GM23338 (cell line): ENCODE data around the gene LAPTM5. TPM values are rescaled to one million over a fixed set of nuclear protein-coding genes. Genes with fewer than 3 reads are reported as not detected.

Source experiments
- ATAC-seq: fragments of 200-7000 bp; cut with Tn5 transposase; 3 replicates; pipeline ENCODE4 v1.9.1; 2020
- DNase-seq: peaks from one replicate; pipeline ENCODE4 v3.0.0-alpha.2; 2015; ENCODE audit warnings: low spot score
- H2AFZ ChIP-seq: fragments of 200-600 bp; sonication (generic); 2 replicates; pipeline ENCODE4 v1.8.0; 2016; ENCODE audit warnings: antibody characterized with exemption, mild to moderate bottlenecking, moderate library complexity
- H3F3A ChIP-seq: fragments of 200-600 bp; sonication (generic); replicated peaks from 2 replicates; pipeline ENCODE4 v1.8.0; 2017; ENCODE audit warnings: antibody characterized with exemption, mixed run types, low read depth
- H3K27ac ChIP-seq: fragments of 200-600 bp; sonication (generic); 2 replicates; pipeline ENCODE4 v1.6.1; 2016; ENCODE audit warnings: low read depth
- H3K27me3 ChIP-seq: fragments of 200-600 bp; sonication (generic); 2 replicates; pipeline ENCODE4 v1.8.0; 2016; ENCODE audit warnings: mild to moderate bottlenecking, mixed run types, moderate library complexity; ENCODE audit not compliant: insufficient read depth
- H3K36me3 ChIP-seq: fragments of 200-600 bp; sonication (generic); 2 replicates; pipeline ENCODE4 v1.8.0; 2016; ENCODE audit warnings: mild to moderate bottlenecking; ENCODE audit not compliant: insufficient read depth
- H3K4me1 ChIP-seq: fragments of 200-600 bp; sonication (generic); 2 replicates; pipeline ENCODE4 v1.8.0; 2016; ENCODE audit warnings: mild to moderate bottlenecking, moderate library complexity; ENCODE audit not compliant: insufficient read depth
- H3K4me2 ChIP-seq: fragments of 200-600 bp; sonication (generic); 2 replicates; pipeline ENCODE4 v1.7.1; 2017; ENCODE audit warnings: mixed run types
- H3K4me3 ChIP-seq: fragments of 200-600 bp; sonication (generic); 2 replicates; pipeline ENCODE4 v1.6.1; 2016; ENCODE audit warnings: mixed run types
- H3K79me2 ChIP-seq: fragments of 200-600 bp; sonication (generic); replicated peaks from 2 replicates; pipeline ENCODE4 v1.8.0; 2017; ENCODE audit warnings: mild to moderate bottlenecking; ENCODE audit not compliant: insufficient read depth
- H3K9me2 ChIP-seq: fragments of 200-600 bp; sonication (generic); 2 replicates; pipeline ENCODE4 v1.8.0; 2017; ENCODE audit not compliant: insufficient read depth
- H4K20me1 ChIP-seq: fragments of 200-600 bp; sonication (generic); replicated peaks from 2 replicates; pipeline ENCODE4 v1.8.0; 2017; ENCODE audit warnings: mild to moderate bottlenecking; ENCODE audit not compliant: insufficient read depth
- H3K27ac Mint-ChIP-seq: 2 replicates; pipeline ENCODE4 v1.8.0; 2020; ENCODE audit warnings: inconsistent platforms, mild to moderate bottlenecking, moderate library complexity, mixed read lengths
- H3K27me3 Mint-ChIP-seq: 3 replicates; pipeline ENCODE4 v1.8.0; 2022; ENCODE audit warnings: low read depth, mild to moderate bottlenecking, moderate library complexity, mixed read lengths, inconsistent platforms; ENCODE audit not compliant: insufficient read depth, poor library complexity
- H3K36me3 Mint-ChIP-seq: 3 replicates; pipeline ENCODE4 v1.8.0; 2021; ENCODE audit warnings: low read depth, mild to moderate bottlenecking, inconsistent platforms, moderate library complexity, mixed read lengths
- H3K4me1 Mint-ChIP-seq: 3 replicates; pipeline ENCODE4 v1.8.0; 2020; ENCODE audit warnings: mild to moderate bottlenecking, inconsistent platforms, mixed read lengths
- H3K4me3 Mint-ChIP-seq: 3 replicates; pipeline ENCODE4 v1.8.0; 2021; ENCODE audit warnings: moderate library complexity, mild to moderate bottlenecking, inconsistent platforms, mixed read lengths
- H3K9me3 Mint-ChIP-seq: 3 replicates; pipeline ENCODE4 v1.8.0; 2020; ENCODE audit warnings: moderate library complexity, mild to moderate bottlenecking, inconsistent platforms, mixed read lengths
- EZH2 ChIP-seq: fragments of 200-600 bp; sonication (generic); IDR thresholded peaks from one replicate; pipeline ENCODE4 v1.8.0; 2017; ENCODE audit warnings: antibody characterized with exemption, mild to moderate bottlenecking, low read depth; ENCODE audit not compliant: unreplicated experiment
- JUNB ChIP-seq: IDR thresholded peaks from one replicate; pipeline ENCODE4 v1.6.1; 2016; ENCODE audit warnings: antibody characterized with exemption; ENCODE audit not compliant: unreplicated experiment
- POLR2AphosphoS5 ChIP-seq: IDR thresholded peaks from 2 replicates; pipeline ENCODE4 v1.6.1; 2016; ENCODE audit warnings: antibody characterized with exemption, low read depth
- STAT1 ChIP-seq: IDR thresholded peaks from one replicate; pipeline ENCODE4 v1.6.1; 2016; ENCODE audit warnings: antibody characterized with exemption; ENCODE audit not compliant: unreplicated experiment
- ZNF114 ChIP-seq: fragments of 250-450 bp; sonication (Bioruptor Pico); IDR thresholded peaks from 2 replicates; pipeline ENCODE4 v1.5.0; 2020; ENCODE audit warnings: mild to moderate bottlenecking, moderate library complexity
- polyA plus RNA-seq: library from polyadenylated mRNA; unstranded; fragments of >200 nt; fragmentation: Nextera tagmentation; extraction: Ambion mirVana; gene quantifications from 2 replicates; pipeline ENCODE4 v1.2.1, GENCODE V29; 2016
- total RNA-seq: library from RNA; depleted of rRNA; stranded (reverse); fragments of >200 nt; shearing (Covaris generic); gene quantifications from 2 replicates; pipeline ENCODE4 v1.2.3, GENCODE V29; 2014
- TF ChIP-seq, protein P1 (sequence below): fragments of 250-450 bp; sonication (Bioruptor Pico); IDR thresholded peaks from 2 replicates; pipeline ENCODE4 v1.5.0; 2020; ENCODE audit warnings: mild to moderate bottlenecking, moderate library complexity
- TF ChIP-seq, protein P2 (sequence below): IDR thresholded peaks from 2 replicates; pipeline ENCODE4 v1.6.1; 2016; ENCODE audit warnings: antibody characterized with exemption

LAPTM5 gene
- total and polyA plus RNA-seq, 2 experiments from 2014 or later, result 0.21 TPM; not detected in 1

DNA sequence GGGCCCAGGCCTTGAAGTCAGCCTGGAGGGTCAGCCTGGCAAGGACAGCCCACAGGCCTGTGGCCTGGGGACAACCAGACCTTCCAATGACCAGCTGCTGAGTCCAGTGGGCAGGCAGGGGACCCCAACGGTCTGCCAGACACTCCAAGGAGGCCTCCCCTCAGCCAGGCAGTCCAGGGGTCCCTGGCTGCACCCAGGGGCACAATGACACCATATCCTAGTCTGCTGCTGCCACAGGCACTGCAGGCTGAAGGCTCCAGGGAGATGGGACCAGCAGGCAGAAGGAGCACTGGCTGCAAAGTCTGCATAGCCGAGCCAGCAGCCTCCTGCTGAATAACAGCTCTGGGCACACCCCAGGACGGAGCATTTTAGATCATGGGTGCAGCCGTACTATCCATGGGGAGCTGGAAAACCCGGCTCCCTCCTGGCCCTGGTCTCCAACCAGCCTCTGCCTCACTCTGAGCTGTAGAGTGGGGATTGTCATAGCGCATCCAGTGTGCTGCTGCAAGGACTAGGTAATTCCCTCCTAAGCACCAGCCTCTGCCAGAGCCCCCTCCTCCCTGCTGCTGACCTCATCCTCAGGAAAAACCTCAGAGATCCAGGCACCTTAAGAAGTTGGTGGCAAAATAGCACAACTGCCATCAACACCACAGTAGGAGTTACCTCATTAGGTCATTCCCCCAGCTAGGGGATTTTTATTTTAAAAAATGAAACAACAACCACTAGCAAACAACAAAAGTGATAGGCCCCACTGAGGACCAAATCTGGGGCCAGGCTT, 4.8 kb upstream of the LAPTM5 start:
- Mint-ChIP-seq H3K27me3 (peaks cover 9% of the 10 kb centered on the region), H3K27ac (no peak overlapping the region), H3K36me3 (no peaks in the 10 kb centered on the region), H3K4me3 (no peak overlapping the region), H3K4me1 (peaks cover 8% of the 10 kb centered on the region), H3K9me3 (no peaks in the 10 kb centered on the region)
- no peaks in the 10 kb centered on the region for H3K79me2 ChIP-seq
- no peak overlapping the region for H2AFZ ChIP-seq
- peaks cover 8% of the 10 kb centered on the region; the same call in 1 of the 2 replicates for H3K4me1 ChIP-seq
- H3K27ac ChIP-seq, result no peak overlapping the region
- H3K4me2 ChIP-seq, result no peak overlapping the region
- TF ChIP-seq, protein P1, sequence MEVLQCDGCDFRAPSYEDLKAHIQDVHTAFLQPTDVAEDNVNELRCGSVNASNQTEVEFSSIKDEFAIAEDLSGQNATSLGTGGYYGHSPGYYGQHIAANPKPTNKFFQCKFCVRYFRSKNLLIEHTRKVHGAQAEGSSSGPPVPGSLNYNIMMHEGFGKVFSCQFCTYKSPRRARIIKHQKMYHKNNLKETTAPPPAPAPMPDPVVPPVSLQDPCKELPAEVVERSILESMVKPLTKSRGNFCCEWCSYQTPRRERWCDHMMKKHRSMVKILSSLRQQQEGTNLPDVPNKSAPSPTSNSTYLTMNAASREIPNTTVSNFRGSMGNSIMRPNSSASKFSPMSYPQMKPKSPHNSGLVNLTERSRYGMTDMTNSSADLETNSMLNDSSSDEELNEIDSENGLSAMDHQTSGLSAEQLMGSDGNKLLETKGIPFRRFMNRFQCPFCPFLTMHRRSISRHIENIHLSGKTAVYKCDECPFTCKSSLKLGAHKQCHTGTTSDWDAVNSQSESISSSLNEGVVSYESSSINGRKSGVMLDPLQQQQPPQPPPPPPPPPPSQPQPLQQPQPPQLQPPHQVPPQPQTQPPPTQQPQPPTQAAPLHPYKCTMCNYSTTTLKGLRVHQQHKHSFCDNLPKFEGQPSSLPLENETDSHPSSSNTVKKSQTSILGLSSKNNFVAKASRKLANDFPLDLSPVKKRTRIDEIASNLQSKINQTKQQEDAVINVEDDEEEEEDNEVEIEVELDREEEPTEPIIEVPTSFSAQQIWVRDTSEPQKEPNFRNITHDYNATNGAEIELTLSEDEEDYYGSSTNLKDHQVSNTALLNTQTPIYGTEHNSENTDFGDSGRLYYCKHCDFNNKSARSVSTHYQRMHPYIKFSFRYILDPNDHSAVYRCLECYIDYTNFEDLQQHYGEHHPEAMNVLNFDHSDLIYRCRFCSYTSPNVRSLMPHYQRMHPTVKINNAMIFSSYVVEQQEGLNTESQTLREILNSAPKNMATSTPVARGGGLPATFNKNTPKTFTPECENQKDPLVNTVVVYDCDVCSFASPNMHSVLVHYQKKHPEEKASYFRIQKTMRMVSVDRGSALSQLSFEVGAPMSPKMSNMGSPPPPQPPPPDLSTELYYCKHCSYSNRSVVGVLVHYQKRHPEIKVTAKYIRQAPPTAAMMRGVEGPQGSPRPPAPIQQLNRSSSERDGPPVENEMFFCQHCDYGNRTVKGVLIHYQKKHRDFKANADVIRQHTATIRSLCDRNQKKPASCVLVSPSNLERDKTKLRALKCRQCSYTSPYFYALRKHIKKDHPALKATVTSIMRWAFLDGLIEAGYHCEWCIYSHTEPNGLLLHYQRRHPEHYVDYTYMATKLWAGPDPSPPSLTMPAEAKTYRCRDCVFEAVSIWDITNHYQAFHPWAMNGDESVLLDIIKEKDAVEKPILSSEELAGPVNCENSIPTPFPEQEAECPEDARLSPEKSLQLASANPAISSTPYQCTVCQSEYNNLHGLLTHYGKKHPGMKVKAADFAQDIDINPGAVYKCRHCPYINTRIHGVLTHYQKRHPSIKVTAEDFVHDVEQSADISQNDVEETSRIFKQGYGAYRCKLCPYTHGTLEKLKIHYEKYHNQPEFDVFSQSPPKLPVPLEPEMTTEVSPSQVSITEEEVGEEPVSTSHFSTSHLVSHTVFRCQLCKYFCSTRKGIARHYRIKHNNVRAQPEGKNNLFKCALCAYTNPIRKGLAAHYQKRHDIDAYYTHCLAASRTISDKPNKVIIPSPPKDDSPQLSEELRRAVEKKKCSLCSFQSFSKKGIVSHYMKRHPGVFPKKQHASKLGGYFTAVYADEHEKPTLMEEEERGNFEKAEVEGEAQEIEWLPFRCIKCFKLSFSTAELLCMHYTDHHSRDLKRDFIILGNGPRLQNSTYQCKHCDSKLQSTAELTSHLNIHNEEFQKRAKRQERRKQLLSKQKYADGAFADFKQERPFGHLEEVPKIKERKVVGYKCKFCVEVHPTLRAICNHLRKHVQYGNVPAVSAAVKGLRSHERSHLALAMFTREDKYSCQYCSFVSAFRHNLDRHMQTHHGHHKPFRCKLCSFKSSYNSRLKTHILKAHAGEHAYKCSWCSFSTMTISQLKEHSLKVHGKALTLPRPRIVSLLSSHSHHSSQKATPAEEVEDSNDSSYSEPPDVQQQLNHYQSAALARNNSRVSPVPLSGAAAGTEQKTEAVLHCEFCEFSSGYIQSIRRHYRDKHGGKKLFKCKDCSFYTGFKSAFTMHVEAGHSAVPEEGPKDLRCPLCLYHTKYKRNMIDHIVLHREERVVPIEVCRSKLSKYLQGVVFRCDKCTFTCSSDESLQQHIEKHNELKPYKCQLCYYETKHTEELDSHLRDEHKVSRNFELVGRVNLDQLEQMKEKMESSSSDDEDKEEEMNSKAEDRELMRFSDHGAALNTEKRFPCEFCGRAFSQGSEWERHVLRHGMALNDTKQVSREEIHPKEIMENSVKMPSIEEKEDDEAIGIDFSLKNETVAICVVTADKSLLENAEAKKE (CRISPR knock-in tag), result no peak
- no peak for TF ChIP-seq ZNF114 (CRISPR knock-in tag)
- TF ChIP-seq EZH2, result no peak
- TF ChIP-seq, protein P2, sequence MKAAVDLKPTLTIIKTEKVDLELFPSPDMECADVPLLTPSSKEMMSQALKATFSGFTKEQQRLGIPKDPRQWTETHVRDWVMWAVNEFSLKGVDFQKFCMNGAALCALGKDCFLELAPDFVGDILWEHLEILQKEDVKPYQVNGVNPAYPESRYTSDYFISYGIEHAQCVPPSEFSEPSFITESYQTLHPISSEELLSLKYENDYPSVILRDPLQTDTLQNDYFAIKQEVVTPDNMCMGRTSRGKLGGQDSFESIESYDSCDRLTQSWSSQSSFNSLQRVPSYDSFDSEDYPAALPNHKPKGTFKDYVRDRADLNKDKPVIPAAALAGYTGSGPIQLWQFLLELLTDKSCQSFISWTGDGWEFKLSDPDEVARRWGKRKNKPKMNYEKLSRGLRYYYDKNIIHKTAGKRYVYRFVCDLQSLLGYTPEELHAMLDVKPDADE, result no peak
- TF ChIP-seq STAT1, result no peak
- TF ChIP-seq POLR2AphosphoS5, result no peak
- TF ChIP-seq JUNB, result no peak
- no peaks in the 10 kb centered on the region for H3K36me3 ChIP-seq
- H3K9me2 ChIP-seq, result no peaks in the 10 kb centered on the region
- H3K4me3 ChIP-seq, result no peak overlapping the region
- no peaks in the 10 kb centered on the region for H3F3A ChIP-seq
- no peaks in the 10 kb centered on the region for H3K27me3 ChIP-seq
- no peaks in the 10 kb centered on the region for H4K20me1 ChIP-seq
- no peak for ATAC-seq
- no peak for DNase-seq
